Limb (tissue), 2 donors: Measurements from ENCODE around the gene CAPZA2.
"Not testable (repeated sequence)": the region's sequence is repeated elsewhere in the genome, so short reads cannot be mapped to it uniquely, and the experiment has no call there.

ENCODE experiments used
- DNase-seq, 2 donors: peaks; one replicate each; pipeline ENCODE4 v3.0.0-alpha.2; 2016; ENCODE audit errors: extremely low spot score in 2 of 2

Gene CAPZA2

GRCh38 chr7:116953372-116953905 is 91.1 kb downstream of the CAPZA2 start, which contains the start of gene ST7:
Gene ST7, plus strand, starts transcription at chr7:116953501. Its CDS starts 40 bp downstream, at chr7:116953541.
- peak in 1 of 2 donors; percentile 70 for DNase-seq

DNA sequence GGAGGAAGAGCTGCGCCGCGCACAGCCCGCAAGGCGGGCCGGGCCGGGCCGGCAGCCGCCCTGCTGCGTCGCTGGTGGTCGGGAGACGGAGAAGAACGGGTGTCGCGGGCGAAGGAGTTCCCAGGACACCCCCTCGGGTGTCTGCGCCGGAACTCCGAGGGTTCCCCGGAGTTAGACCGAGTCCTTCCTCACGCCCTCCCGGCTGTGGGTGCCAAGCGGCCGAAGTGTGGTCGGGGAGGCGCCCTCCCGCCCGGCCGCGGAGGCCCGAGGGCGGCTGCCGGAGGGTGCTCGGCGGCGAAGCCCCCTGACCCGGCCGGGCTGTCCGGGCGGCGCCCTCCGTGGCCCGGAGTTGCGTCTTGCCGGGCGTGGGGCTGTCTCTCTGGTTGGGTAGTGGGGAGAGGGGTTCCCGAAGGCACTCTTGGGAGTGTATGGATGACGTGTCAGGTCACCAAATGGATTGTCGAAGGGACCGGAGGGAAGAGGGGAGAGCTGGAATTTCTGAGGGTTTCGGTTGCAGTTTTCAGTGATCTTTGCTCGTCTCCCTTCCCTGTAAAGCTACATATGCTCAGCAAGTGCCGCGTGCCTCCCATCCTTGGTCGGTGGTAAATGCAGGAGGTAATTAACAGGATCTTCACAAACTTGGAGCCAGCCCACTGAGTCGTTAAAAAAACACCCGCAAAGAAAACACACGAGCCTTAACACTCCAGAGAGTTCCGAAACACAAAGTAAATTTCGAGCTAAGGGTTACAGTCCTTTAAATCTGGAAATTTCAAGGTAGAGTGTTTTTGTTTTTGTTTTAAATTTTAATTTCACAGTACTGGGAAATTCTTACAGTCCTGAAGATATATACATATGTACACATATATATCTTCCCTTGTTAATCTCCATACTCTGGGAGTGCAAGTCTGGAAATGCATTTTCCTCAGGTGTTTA is 91.8 kb downstream of the CAPZA2 start:
- peak; percentile 85 for DNase-seq

DNA sequence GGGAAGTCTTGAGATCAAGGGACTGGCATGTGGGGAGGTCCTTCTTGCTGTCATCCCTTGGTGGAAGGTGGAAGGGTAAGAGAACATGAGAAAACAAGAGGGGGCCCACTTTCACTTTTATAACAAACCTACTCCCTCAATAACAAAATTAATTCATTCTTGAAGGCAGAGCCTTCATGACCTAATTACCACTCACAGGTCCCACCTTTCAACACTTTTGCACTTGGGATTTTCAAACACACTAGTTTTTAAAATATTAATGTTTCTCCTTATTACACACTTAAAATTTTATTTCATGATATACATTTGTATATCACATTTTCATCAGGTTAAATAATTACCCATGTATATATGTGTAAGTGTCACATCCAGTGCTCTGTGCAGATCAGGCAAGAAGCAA is 93.0 kb downstream of the CAPZA2 start:
- no peak for DNase-seq

DNA sequence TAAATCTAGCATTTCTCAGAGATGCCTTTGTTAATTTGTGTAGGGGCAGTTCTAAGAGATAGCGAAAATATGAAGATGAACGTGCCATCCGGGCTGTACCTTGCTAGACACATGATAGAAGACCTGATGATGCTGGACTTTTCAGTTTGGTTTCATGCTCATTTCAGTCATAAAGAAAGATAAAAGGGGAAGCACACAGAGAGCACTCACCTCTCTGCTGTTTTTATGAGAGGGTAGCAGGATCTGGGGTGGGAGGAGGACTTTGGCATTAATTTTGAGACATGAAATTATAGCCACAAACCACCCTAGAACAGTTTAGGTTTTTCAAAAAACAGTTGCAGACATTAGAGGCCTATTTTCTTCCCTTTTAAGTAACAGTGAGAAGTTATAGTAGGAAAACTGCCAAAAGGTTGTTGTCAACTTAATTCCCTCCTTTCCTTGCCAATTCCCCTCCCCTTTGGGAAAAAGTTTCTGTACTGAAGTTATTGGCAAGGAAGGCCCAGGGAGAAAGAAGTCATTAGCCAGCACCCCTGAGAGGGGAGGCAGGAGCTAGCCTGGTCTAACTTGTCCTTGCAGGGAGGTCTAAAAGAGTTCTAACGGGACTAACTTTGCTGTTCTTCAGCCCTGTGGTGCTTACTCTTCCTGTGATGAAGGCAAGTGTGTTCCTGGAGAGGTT is 93.6 kb downstream of the CAPZA2 start:
- no peak for DNase-seq

GRCh38 chr7:116956477-116956804 is 94.1 kb downstream of the CAPZA2 start:
- no peak for DNase-seq

GRCh38 chr7:116957874-116958273 is 95.5 kb downstream of the CAPZA2 start:
- no peak for DNase-seq

GRCh38 chr7:116961966-116962673 is 99.7 kb downstream of the CAPZA2 start:
- DNase-seq = not testable (repeated sequence)

GRCh38 chr7:116963234-116963633 is 100.8 kb downstream of the CAPZA2 start:
- no peak for DNase-seq

GRCh38 chr7:116966601-116967000 is 104.2 kb downstream of the CAPZA2 start:
- no peak for DNase-seq

DNA sequence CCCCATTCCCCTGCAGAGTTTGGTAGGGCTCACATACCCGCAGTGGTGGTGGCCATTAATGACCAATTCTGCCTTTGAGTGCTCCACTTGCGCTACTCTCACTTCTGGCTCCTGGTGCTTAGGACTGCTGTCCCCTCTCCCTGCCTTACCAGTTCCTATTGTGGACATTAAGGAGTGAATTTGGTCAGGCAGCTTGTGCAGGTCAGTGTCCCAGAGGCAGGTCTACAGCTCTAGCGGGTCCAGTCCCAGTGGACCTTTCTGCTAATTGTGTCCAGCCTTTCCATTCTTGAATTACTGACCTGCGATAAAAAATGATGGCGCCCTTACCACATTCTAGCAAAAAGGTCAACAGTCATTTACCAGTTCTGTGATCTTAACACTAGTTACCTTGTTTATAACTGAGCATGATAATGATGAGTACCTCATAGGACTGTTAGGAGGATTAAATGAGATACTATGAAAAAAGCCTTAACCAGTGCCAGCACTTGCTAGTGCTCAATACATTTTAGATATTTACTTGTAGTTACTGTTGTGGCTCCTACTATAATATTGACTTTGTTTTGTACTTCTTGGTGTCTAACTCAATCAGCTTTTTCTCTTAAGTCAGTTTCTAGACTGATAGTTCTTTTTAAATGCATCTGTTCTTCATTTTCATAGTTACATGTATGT is 105.0 kb downstream of the CAPZA2 start:
- DNase-seq = no peak

DNA sequence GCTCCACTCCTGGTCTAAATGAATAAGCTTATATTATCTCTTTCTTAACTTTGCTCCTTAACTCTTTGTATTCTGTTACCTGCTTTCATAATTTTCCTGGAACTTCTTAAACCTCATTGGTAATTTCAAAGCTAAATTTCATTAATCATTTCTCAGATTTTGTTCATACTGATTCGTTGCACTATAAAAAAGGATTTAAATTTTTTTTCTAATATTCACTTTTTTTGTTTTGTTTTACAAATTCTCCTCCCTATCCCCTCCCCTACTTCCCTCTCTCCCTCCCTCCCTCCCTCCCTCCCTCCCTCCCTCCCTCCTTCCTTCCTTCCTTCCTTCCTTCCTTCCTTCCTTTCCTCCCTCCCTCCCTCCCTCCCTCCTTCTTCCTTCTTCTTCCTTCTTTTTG is 105.6 kb downstream of the CAPZA2 start:
- DNase-seq = no peak

DNA sequence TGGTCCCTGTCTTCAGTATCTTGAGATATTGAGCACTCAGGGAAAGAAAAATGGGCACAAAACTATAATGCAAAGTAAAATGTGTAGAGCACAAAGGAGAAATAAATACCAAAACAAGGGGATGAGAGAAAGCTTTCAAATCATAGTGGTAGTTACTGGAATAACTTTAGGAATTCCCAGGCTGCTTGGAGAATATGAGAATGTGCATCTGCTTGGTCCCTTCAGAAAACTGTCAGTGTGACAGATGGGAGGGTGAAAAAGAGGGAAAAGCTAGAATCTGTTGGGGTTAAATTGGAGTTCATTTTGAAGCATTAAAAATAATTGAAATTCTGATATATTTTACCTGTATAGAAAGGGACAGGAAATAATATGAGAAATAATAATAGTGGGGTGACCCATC is 106.2 kb downstream of the CAPZA2 start:
- DNase-seq = no peak

GRCh38 chr7:116969371-116969902 is 107.0 kb downstream of the CAPZA2 start:
- DNase-seq = no peak

DNA sequence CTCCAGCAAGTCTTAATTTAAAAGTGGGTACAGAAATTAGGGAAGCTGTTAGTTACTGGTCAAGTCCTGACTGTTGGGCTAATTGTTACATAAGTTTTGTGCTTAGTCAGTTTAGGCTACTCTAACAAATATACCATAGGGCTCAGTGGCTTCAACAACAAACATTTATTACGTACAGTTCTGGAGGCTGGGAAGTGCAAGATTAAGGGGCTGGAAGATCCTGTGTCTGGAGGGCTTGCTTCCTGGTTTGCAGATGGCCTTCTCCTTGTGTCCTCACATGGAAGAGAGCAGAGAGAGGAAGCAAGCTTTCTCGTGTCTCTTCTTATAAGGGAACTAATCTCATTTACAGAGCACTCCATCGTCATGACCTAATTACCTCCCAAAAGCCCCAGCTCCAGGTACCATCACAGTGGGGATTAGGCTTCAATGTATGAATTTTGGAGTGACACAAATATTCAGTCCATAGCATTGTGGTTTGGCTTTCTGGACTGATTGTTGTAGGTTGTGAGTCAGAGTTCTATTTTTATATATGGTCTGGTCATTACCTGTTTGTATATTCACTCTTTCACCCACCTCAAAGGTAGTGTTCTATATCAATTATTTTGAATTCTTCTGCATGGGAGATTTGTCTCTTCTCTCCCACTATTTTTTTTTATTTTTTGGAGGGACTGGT is 108.0 kb downstream of the CAPZA2 start:
- no peak for DNase-seq

DNA sequence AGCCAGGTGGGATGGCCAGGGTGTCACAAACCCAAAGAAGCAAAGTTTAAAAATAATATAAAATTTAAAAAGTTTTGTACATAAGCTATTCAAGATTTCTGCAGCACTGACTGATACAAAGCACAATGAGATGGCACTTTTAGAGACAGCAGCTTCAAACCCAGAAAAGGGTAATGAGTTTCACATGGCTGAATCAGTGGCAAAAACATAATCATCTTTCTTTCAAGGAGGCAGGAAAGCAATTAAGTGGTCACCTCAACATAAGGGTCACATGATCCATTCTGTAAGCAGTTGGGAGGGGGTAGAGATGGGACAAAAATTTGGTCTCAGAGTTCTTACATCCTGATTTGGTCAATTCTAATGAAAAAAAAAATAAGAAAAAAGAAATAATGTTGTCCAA is 108.8 kb downstream of the CAPZA2 start:
- not testable (repeated sequence) for DNase-seq
